ENCODE data around the gene ADAMTS9.

DNA sequence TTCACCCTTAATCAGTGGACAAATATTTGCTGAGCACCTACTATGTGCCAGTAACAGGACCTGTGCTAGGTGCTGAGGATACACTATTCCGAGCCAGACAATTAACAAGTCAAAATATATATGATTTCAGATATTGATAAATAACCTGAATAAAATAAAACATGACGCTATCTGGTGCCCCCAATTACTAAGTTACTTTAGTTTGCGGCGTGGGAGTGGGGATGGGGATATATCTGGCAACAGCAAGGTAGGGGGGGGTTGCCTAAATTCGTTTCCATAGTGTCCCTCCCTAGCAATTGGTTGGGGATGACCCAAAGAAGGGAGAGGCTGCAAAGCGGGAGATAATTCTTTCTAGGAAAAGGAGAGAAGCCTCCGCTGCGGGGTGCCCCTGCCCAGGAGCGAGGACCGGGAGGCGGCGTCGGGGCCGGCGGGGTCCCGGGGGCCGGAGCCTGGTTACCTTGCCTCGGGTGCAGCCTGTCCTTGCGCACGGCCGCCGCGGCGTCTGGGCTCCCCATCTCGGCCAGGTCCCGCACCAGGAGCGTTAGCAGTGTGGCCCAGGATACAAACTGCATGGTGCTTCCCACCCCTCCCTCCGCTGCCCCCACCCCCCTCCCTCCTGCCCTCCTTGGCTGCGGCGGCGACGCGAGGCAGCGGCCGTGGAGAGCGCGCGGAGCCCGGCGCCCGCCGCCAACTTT, 567 bp downstream of the ADAMTS9 start:
- TF ChIP-seq, protein P1, sequence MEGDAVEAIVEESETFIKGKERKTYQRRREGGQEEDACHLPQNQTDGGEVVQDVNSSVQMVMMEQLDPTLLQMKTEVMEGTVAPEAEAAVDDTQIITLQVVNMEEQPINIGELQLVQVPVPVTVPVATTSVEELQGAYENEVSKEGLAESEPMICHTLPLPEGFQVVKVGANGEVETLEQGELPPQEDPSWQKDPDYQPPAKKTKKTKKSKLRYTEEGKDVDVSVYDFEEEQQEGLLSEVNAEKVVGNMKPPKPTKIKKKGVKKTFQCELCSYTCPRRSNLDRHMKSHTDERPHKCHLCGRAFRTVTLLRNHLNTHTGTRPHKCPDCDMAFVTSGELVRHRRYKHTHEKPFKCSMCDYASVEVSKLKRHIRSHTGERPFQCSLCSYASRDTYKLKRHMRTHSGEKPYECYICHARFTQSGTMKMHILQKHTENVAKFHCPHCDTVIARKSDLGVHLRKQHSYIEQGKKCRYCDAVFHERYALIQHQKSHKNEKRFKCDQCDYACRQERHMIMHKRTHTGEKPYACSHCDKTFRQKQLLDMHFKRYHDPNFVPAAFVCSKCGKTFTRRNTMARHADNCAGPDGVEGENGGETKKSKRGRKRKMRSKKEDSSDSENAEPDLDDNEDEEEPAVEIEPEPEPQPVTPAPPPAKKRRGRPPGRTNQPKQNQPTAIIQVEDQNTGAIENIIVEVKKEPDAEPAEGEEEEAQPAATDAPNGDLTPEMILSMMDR (IDR thresholded peaks at IDR 0.05; ENCODE audit: insufficient read depth, low read length, poor library complexity, severe bottlenecking): no peak
- no peak for TF ChIP-seq EZH2phosphoT487 (conservative IDR thresholded peaks at IDR 0.05; ENCODE audit: low read length)

Measured in SU-DHL-6 (cell line).